HEK293T (cell line): Measurements from ENCODE around the gene BAIAP2.

Experiments used
- BHLHE40 ChIP-seq: fragments of 450-650 bp; IDR thresholded peaks from 2 replicates; pipeline ENCODE4 v1.6.1; 2016; ENCODE audit warnings: mild to moderate bottlenecking, moderate library complexity, borderline replicate concordance
- FOXM1 ChIP-seq: fragments of 450-650 bp; IDR thresholded peaks from 2 replicates; pipeline ENCODE4 v1.6.1; 2017; ENCODE audit warnings: mild to moderate bottlenecking, borderline replicate concordance
- LEF1 ChIP-seq: fragments of 450-650 bp; IDR thresholded peaks from 2 replicates; pipeline ENCODE4 v1.6.1; 2017; ENCODE audit warnings: mild to moderate bottlenecking, borderline replicate concordance
- SP1 ChIP-seq: fragments of 450-650 bp; IDR thresholded peaks from 2 replicates; pipeline ENCODE4 v1.6.1; 2017
- SUZ12 ChIP-seq: fragments of 450-650 bp; IDR thresholded peaks from 2 replicates; pipeline ENCODE4 v1.6.1; 2016; ENCODE audit warnings: mild to moderate bottlenecking
- TARDBP ChIP-seq: fragments of 450-650 bp; IDR thresholded peaks from 2 replicates; pipeline ENCODE4 v1.6.1; 2016

DNA sequence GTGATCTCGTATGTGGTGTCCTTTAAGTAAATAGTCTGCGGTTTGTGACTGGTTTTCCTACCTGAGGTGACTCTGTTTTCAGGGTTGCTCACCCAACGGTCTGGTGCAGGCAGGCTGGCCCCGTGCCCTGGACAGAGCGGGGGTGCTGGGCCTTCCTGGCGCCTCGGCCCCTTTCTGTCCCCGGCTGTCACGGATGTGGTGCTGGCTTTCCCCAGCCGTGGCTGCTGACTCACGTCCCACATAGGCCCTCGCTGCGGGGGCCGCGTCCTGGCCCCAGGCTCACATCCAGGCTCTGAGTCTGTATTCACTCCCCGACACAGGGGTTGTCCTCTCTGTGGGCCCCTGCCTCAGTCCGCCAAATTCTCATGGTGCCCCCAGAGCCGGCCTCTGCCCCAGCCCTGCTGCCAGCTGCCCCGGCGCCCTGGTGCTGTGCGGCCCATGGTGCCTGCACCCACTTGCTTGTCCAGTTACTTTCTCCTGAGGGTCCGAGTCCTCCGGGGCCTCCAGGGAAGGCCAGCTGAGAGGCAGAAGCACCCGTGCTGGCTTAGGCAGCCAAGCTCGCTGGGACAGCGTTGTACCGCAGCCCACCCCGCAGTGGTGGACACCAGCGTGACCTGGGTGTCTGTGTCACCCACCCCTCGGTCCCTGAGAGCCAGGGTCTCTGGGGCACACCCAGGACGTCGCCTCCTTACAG, 37.4 kb upstream of the BAIAP2 start:
- TF ChIP-seq SUZ12 (no peak), BHLHE40 (no peak), LEF1 (no peak), FOXM1 (no peak), TARDBP (no peak), SP1 (no peak)
